H1 (cell line): ENCODE data around the gene PSMB1. TPM values are rescaled to one million over a fixed set of nuclear protein-coding genes. Genes with fewer than 3 reads are reported as not detected.

Source experiments
- CTCF ChIA-PET: fragments of 300-600 bp; sonication (Branson Sonifier 250); formaldehyde crosslinking; loops from one replicate; lab custom pipeline; 2021; ENCODE audit not compliant: partially characterized antibody; lab: Charles Lee
- POLR2A ChIA-PET: fragments of 300-600 bp; sonication (Branson Sonifier 250); formaldehyde crosslinking; loops from one replicate; lab custom pipeline; 2021; ENCODE audit warnings: inconsistent platforms; ENCODE audit not compliant: partially characterized antibody; lab: Charles Lee
- DNase-seq, 2 experiments: peaks; one replicate each; pipeline versions ENCODE4 v3.0.0 to v3.0.0-alpha.2; 2010 to 2022; ENCODE audit warnings: low spot score in 2 of 2, low read depth in 1 of 2, mixed read lengths in 1 of 2
- FAIRE-seq: peaks from 2 replicates; lab custom pipeline; 2011; peaks lifted over from hg19 to GRCh38; lab: Jason Lieb, UNC
- H2AFZ ChIP-seq: 2 replicates; pipeline ENCODE4 v1.8.1; 2012; ENCODE audit warnings: low read length, inconsistent platforms
- H2AK5ac ChIP-seq: 2 replicates; pipeline ENCODE4 v1.6.1; 2013; ENCODE audit warnings: low read depth, low read length
- H2BK120ac ChIP-seq: replicated peaks from 2 replicates; pipeline ENCODE3; 2013; ENCODE audit warnings: low read depth, low read length, inconsistent platforms
- H2BK12ac ChIP-seq: 2 replicates; pipeline ENCODE4 v1.6.1; 2013; ENCODE audit warnings: low read depth, low read length
- H2BK15ac ChIP-seq: 2 replicates; pipeline ENCODE4 v1.6.1; 2013; ENCODE audit warnings: low read length
- H2BK20ac ChIP-seq: 2 replicates; pipeline ENCODE4 v1.6.1; 2013; ENCODE audit warnings: low read length
- H2BK5ac ChIP-seq: 2 replicates; pipeline ENCODE4 v1.6.1; 2013; ENCODE audit warnings: low read depth, low read length
- H3K14ac ChIP-seq: 2 replicates; pipeline ENCODE4 v1.6.1; 2013; ENCODE audit warnings: inconsistent platforms; ENCODE audit not compliant: insufficient read length
- H3K18ac ChIP-seq: 2 replicates; pipeline ENCODE4 v1.6.1; 2013; ENCODE audit warnings: low read length; ENCODE audit errors: extremely low read depth
- H3K23ac ChIP-seq: 2 replicates; pipeline ENCODE4 v1.6.1; 2013; ENCODE audit warnings: inconsistent platforms; ENCODE audit not compliant: insufficient read length
- H3K23me2 ChIP-seq: 2 replicates; pipeline ENCODE4 v1.6.1; 2013; ENCODE audit warnings: low read depth, low read length
- H3K27ac ChIP-seq: 2 replicates; pipeline ENCODE4 v1.6.1; 2011; ENCODE audit warnings: low read depth, low read length, inconsistent platforms
- H3K27me3 ChIP-seq, 4 experiments: replicated peaks in 1 of 4; 1 replicate in 1 of 4; 2 replicates in 3 of 4; pipeline versions ENCODE4 v1.6.1 to v1.8.1; 2011 to 2013; ENCODE audit warnings: low read length in 3 of 4, mild to moderate bottlenecking in 3 of 4, inconsistent platforms in 2 of 4, mixed read lengths in 2 of 4, moderate library complexity in 1 of 4; ENCODE audit not compliant: control insufficient read depth in 3 of 4, insufficient read depth in 3 of 4; ENCODE audit errors: extremely low read depth in 1 of 4
- H3K36me3 ChIP-seq, 4 experiments: 2 replicates each; pipeline versions ENCODE4 v1.6.1 to v1.8.1; 2011 to 2013; ENCODE audit warnings: mild to moderate bottlenecking in 4 of 4, low read length in 3 of 4, moderate library complexity in 2 of 4, control low read depth in 1 of 4, inconsistent platforms in 1 of 4; ENCODE audit not compliant: insufficient read depth in 4 of 4, control insufficient read depth in 2 of 4
- H3K4ac ChIP-seq: replicated peaks from 2 replicates; pipeline ENCODE3; 2013; ENCODE audit warnings: low read length, low read depth, mixed read lengths, inconsistent platforms; ENCODE audit not compliant: insufficient read length
- H3K4me1 ChIP-seq, 4 experiments: replicated peaks in 1 of 4; 1 replicate in 1 of 4; 2 replicates in 3 of 4; pipeline versions ENCODE4 v1.6.1 to v1.8.1; 2011 to 2013; ENCODE audit warnings: low read length in 3 of 4, inconsistent platforms in 2 of 4, mixed read lengths in 1 of 4; ENCODE audit not compliant: insufficient read depth in 4 of 4, control insufficient read depth in 3 of 4
- H3K4me2 ChIP-seq, 2 experiments: 2 replicates each; pipeline versions ENCODE4 v1.6.1 to v1.8.1; 2011 to 2013; ENCODE audit warnings: low read depth in 2 of 2, low read length in 2 of 2, control low read depth in 1 of 2, inconsistent platforms in 1 of 2, mild to moderate bottlenecking in 1 of 2; ENCODE audit not compliant: insufficient read depth in 1 of 2
- H3K4me3 ChIP-seq, 4 experiments: fragments of 200-600, 300-600 bp in 1 of 4; sonication (generic), shearing (Covaris generic), sonication (Bioruptor Twin) in 1 of 4; 2 replicates each; pipeline versions ENCODE4 v1.5.1 to v1.8.1; 2011 to 2016; ENCODE audit warnings: low read length in 4 of 4, low read depth in 3 of 4, control low read depth in 2 of 4, inconsistent platforms in 2 of 4, mild to moderate bottlenecking in 2 of 4, mixed read lengths in 1 of 4, moderate library complexity in 1 of 4; ENCODE audit not compliant: insufficient read depth in 2 of 4; ENCODE audit errors: extremely low read depth in 1 of 4
- H3K56ac ChIP-seq: replicated peaks from 2 replicates; pipeline ENCODE3; 2013; ENCODE audit warnings: low read depth, mild to moderate bottlenecking, mixed read lengths, low read length, inconsistent platforms; ENCODE audit not compliant: insufficient read length
- H3K79me1 ChIP-seq: 2 replicates; pipeline ENCODE4 v1.6.1; 2013; ENCODE audit warnings: low read depth, low read length, control low read depth
- H3K79me2 ChIP-seq, 2 experiments: 2 replicates each; pipeline versions ENCODE4 v1.6.1 to v1.8.1; 2012 to 2013; ENCODE audit warnings: low read length in 2 of 2, mild to moderate bottlenecking in 2 of 2, inconsistent platforms in 1 of 2; ENCODE audit not compliant: insufficient read depth in 2 of 2, control insufficient read depth in 1 of 2
- H3K9ac ChIP-seq, 4 experiments: replicated peaks in 1 of 4; 1 replicate in 1 of 4; 2 replicates in 3 of 4; pipeline versions ENCODE4 v1.6.1 to v1.8.1; 2011 to 2013; ENCODE audit warnings: low read depth in 3 of 4, low read length in 3 of 4, control low read depth in 2 of 4, mild to moderate bottlenecking in 2 of 4, moderate library complexity in 2 of 4, inconsistent platforms in 1 of 4; ENCODE audit errors: extremely low read depth in 1 of 4
- H3K9me3 ChIP-seq, 2 experiments: 2 replicates each; pipeline versions ENCODE4 v1.6.1 to v1.8.1; 2012 to 2013; ENCODE audit warnings: mild to moderate bottlenecking in 2 of 2, moderate library complexity in 2 of 2, control low read depth in 1 of 2, inconsistent platforms in 1 of 2, low read depth in 1 of 2, low read length in 1 of 2, mixed read lengths in 1 of 2; ENCODE audit not compliant: insufficient read depth in 2 of 2
- H4K20me1 ChIP-seq, 2 experiments: replicated peaks in 1 of 2; 2 replicates each; pipeline versions ENCODE3 to v1.8.1; 2011 to 2013; ENCODE audit warnings: inconsistent platforms in 2 of 2, low read length in 2 of 2, mild to moderate bottlenecking in 1 of 2; ENCODE audit not compliant: insufficient read depth in 2 of 2, control insufficient read depth in 1 of 2
- H4K5ac ChIP-seq: 2 replicates; pipeline ENCODE4 v1.6.1; 2013; ENCODE audit warnings: low read length, low read depth, mixed read lengths, inconsistent platforms; ENCODE audit not compliant: insufficient read length
- H4K8ac ChIP-seq: 2 replicates; pipeline ENCODE4 v1.8.0; 2013; ENCODE audit warnings: mild to moderate bottlenecking, moderate library complexity, low read length, inconsistent platforms; ENCODE audit not compliant: insufficient read depth; ENCODE audit errors: extremely low read depth
- H4K91ac ChIP-seq: replicated peaks from 2 replicates; pipeline ENCODE3; 2013; ENCODE audit warnings: low read length, mixed read lengths, inconsistent platforms; ENCODE audit not compliant: insufficient read length
- ASH2L ChIP-seq: fragments of 200-600, 300-600 bp; sonication (generic); IDR thresholded peaks from one replicate; pipeline ENCODE4 v1.7.1; 2017; ENCODE audit warnings: low read length
- CBX5 ChIP-seq: fragments of 300-800, 300-1000 bp; sonication (generic); IDR thresholded peaks from 2 replicates; pipeline ENCODE4 v1.7.1; 2016; ENCODE audit warnings: antibody characterized with exemption, low read length, low read depth
- CHD1 ChIP-seq: IDR thresholded peaks from 2 replicates; pipeline ENCODE4 v1.6.1; 2012; ENCODE audit warnings: low read depth, low read length, improper control_type of control experiment
- CHD2 ChIP-seq: IDR thresholded peaks from 2 replicates; pipeline ENCODE4 v1.6.1; 2012; ENCODE audit warnings: low read length, improper control_type of control experiment
- EGR1 ChIP-seq: IDR thresholded peaks from 2 replicates; pipeline ENCODE4 v1.6.1; 2011; ENCODE audit warnings: low read depth, low read length, borderline replicate concordance
- EZH2 ChIP-seq: fragments of 200-600 bp; sonication (generic); IDR thresholded peaks from 2 replicates; pipeline ENCODE4 v1.7.1; 2012; ENCODE audit warnings: low read depth, mild to moderate bottlenecking, moderate library complexity, low read length, inconsistent platforms; ENCODE audit not compliant: severe bottlenecking
- KDM5A ChIP-seq: fragments of 200-600 bp; IDR thresholded peaks from 2 replicates; pipeline ENCODE4 v1.7.1; 2012; ENCODE audit warnings: mild to moderate bottlenecking, low read length, inconsistent platforms, mixed read lengths
- NANOG ChIP-seq: IDR thresholded peaks from 2 replicates; pipeline ENCODE4 v1.6.1; 2011; ENCODE audit warnings: low read length, low read depth, mild to moderate bottlenecking, inconsistent platforms; ENCODE audit not compliant: insufficient read depth, poor library complexity, severe bottlenecking
- NRF1 ChIP-seq: IDR thresholded peaks from 2 replicates; pipeline ENCODE4 v1.6.1; 2011; ENCODE audit warnings: mild to moderate bottlenecking, low read depth, low read length, improper control_type of control experiment
- POLR2AphosphoS5 ChIP-seq: IDR thresholded peaks from 2 replicates; pipeline ENCODE4 v1.6.1; 2011; ENCODE audit warnings: low read depth, low read length
- RAD21 ChIP-seq, 2 experiments: IDR thresholded peaks in 1 of 2; conservative IDR thresholded peaks in 1 of 2; 2 replicates each; pipeline ENCODE4 v1.6.1; 2011; ENCODE audit warnings: low read depth in 2 of 2, low read length in 2 of 2, improper control_type of control experiment in 1 of 2, inconsistent platforms in 1 of 2, mild to moderate bottlenecking in 1 of 2, moderate library complexity in 1 of 2
- RNF2 ChIP-seq: fragments of 200-900, 300-1000 bp; sonication (generic); IDR thresholded peaks from 2 replicates; pipeline ENCODE4 v1.7.1; 2016; ENCODE audit warnings: borderline replicate concordance, low read depth, mild to moderate bottlenecking, antibody characterized with exemption, low read length; ENCODE audit not compliant: poor library complexity, severe bottlenecking; ENCODE audit errors: missing control alignments
- RXRA ChIP-seq: IDR thresholded peaks from 2 replicates; pipeline ENCODE4 v1.6.1; 2011; ENCODE audit warnings: low read depth, mild to moderate bottlenecking, low read length, moderate library complexity; ENCODE audit not compliant: insufficient read depth
- TAF7 ChIP-seq: optimal IDR thresholded peaks from 2 replicates; pipeline ENCODE3; 2011; ENCODE audit warnings: low read depth, mild to moderate bottlenecking, inconsistent platforms, low read length, moderate library complexity, borderline replicate concordance
- WGBS, 2 experiments: shearing (Covaris generic) in 1 of 2; methylation state at CpG; one replicate each; pipeline versions ENCODE4 v1.1.6 to v1.1.7; 2013 to 2015; ENCODE audit warnings: low lambda C conversion rate in 2 of 2, mixed read lengths in 2 of 2, inconsistent platforms in 1 of 2, low coverage in 1 of 2, missing lambda C conversion rate in 1 of 2; ENCODE audit not compliant: insufficient replicate concordance in 2 of 2, insufficient coverage in 1 of 2, insufficient read length in 1 of 2; ENCODE audit errors: extremely low coverage in 1 of 2, missing lambda C conversion rate in 1 of 2; 5-methylcytosine and 5-hydroxymethylcytosine counted together
- polyA plus RNA-seq, 7 experiments: library from polyadenylated mRNA; depleted of rRNA in 3 of 7; stranded (reverse) in 5 of 7; unstranded in 2 of 7; fragments of >200 nt in 5 of 7; fragments of 200-250 nt in 2 of 7; gene quantifications; 1 replicate in 5 of 7; 2 replicates in 1 of 7; 4 replicates in 1 of 7; pipeline versions ENCODE4 v1.2.1 to v1.2.3, GENCODE V29; 2011 to 2013; ENCODE audit warnings: missing spikeins in 2 of 7, mixed read lengths in 2 of 7
- total RNA-seq: library from RNA; stranded (reverse); fragmentation: NEBNext Ultra II Directional; extraction: Animal tissue kit (Norgen Biotek cat#: 25700); gene quantifications from 2 replicates; pipeline ENCODE4 v1.2.1, GENCODE V29; 2021

Gene PSMB1
- total and polyA plus RNA-seq, 2 of the 8 experiments (the other 6 are each of a cell fraction or from before 2014, with no cell fraction given) = 237 to 609 TPM

DNA sequence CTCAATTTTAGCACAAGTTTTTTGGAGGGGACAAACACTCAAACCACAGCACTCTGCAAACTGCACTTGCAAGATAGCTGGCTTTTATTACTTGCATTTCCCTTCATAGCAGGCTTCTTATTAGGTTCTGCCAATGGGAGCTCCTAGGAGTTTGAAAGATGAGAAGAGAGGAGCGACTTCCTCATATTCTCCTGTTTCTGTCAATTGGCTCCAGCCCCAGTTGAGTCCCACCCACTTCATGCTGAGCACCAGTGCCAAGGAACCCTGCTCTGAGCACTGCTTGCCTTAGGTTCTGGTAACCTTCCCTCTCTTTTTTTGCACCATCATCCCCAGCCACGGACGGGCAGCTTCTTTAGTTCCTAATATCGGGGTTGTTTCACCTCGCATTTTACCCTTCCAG, 67.9 kb downstream of the PSMB1 start:
- Histone ChIP-seq H4K5ac (no peak overlapping the region), H3K9me3 (0 out of 4 replicates have a peak, but pooled peaks cover 0 to 3% of the 10 kb centered on the region in 2 experiments), H4K91ac (no peak overlapping the region), H3K14ac (no peak overlapping the region), H3K23ac (no peak overlapping the region), H3K79me1 (no peaks in the 10 kb centered on the region), H4K8ac (no peak overlapping the region), H2AFZ (no peak overlapping the region), H3K4me1 (no peaks in the 10 kb centered on the region), H3K27ac (no peak overlapping the region), H2BK5ac (no peak overlapping the region), H2AK5ac (no peak overlapping the region), H3K4me3 (no peak overlapping the region), H3K4ac (no peak overlapping the region), H2BK12ac (no peak overlapping the region), H3K4me2 (no peak overlapping the region), H3K18ac (no peak overlapping the region), H3K79me2 (no peaks in the 10 kb centered on the region), H4K20me1 (no peaks in the 10 kb centered on the region), H3K27me3 (no peaks in the 10 kb centered on the region; a peak in 1 of 7 replicates), H2BK20ac (no peak overlapping the region), H2BK15ac (no peak overlapping the region), H3K36me3 (no peaks in the 10 kb centered on the region), H3K56ac (no peak overlapping the region), H3K9ac (no peak overlapping the region), H2BK120ac (no peak overlapping the region), H3K23me2 (no peaks in the 10 kb centered on the region)
- 79% methylated on average over 5 of the region's 5 CpGs; no CpG with 5 or more reads in 1 of the 2 experiments for WGBS, 2 experiments
- ChIA-PET POLR2A (interaction anchor here (1.1 kb wide), 1 partner anchor 195 kb away, joined by 3 read pairs; the partner anchor contains the start of gene DLL1), CTCF (interaction anchor here (1.1 kb wide), 1 partner anchor 38 kb away, joined by 3 read pairs; no protein-coding TSS in a partner anchor)
- no peak for FAIRE-seq
- no peak for DNase-seq
- TF ChIP-seq CHD2 = no peak
- no peak for TF ChIP-seq KDM5A
- TF ChIP-seq EGR1 = no peak
- TF ChIP-seq CBX5 = no peak
- TF ChIP-seq CHD1 = no peak
- no peak for TF ChIP-seq RXRA
- TF ChIP-seq EZH2 = no peak
- TF ChIP-seq POLR2AphosphoS5 = no peak
- no peak for TF ChIP-seq NANOG
- no peak for TF ChIP-seq RNF2
- TF ChIP-seq ASH2L = no peak
- no peak for TF ChIP-seq TAF7
- TF ChIP-seq NRF1 = no peak
- no peak for TF ChIP-seq RAD21 (IDR thresholded peaks at IDR 0.05 in 1 of 2, conservative IDR thresholded peaks at IDR 0.05 in 1 of 2; ENCODE audit: low read depth in 2 of 2, low read length in 2 of 2)
